Measurements from ENCODE around the gene TINAGL1. TPM values are rescaled to one million over a fixed set of nuclear protein-coding genes. Genes with fewer than 3 reads are reported as not detected.

The TINAGL1 gene
- total RNA-seq, 2 donors from 2014 or later = 116 to 130 TPM

DNA sequence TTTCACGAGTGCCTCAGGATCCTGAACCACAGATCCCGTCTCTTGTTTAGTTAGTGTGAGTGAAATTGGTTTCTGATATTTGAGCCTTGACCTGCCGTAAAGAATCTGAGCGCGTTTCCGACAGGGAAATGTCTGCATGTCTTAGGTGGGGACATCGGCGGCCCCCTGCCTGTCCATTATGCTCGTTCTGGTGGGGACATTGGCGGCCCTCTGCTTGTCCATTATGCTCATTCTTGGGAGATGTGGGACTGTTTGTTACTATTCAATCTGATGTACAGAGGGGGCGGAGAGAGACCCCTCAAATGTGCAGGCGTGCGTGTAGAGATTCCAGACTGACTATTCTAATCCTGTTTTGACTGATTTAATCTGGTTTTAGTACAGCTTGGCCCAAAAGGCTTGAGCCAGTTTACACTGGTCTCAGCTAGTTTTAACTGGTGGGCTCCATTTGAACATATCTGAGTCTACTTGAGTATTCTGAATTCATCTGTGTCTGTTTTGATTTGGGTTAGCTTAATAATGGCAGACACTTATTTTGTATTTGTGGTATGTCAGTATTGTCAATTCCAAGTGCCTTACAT is 6.6 kb upstream of the TINAGL1 start:
- peak; percentile 10 for DNase-seq
- H3K9me3 ChIP-seq = no peaks in the 10 kb centered on the region
- intact Hi-C loops (cut with DNase I) = no loop called here
- no peaks in the 10 kb centered on the region for H3K36me3 ChIP-seq
- no peak overlapping the region for H3K27ac ChIP-seq
- H3K27me3 ChIP-seq = no peaks in the 10 kb centered on the region
- H3K4me1 ChIP-seq = peaks cover 6% of the 10 kb centered on the region
- H3K9ac ChIP-seq (ENCODE audit: low read depth in 2 of 2, low read length in 2 of 2) = no peak overlapping the region
- no peak overlapping the region for H3K4me3 ChIP-seq
- TF ChIP-seq, protein P1, sequence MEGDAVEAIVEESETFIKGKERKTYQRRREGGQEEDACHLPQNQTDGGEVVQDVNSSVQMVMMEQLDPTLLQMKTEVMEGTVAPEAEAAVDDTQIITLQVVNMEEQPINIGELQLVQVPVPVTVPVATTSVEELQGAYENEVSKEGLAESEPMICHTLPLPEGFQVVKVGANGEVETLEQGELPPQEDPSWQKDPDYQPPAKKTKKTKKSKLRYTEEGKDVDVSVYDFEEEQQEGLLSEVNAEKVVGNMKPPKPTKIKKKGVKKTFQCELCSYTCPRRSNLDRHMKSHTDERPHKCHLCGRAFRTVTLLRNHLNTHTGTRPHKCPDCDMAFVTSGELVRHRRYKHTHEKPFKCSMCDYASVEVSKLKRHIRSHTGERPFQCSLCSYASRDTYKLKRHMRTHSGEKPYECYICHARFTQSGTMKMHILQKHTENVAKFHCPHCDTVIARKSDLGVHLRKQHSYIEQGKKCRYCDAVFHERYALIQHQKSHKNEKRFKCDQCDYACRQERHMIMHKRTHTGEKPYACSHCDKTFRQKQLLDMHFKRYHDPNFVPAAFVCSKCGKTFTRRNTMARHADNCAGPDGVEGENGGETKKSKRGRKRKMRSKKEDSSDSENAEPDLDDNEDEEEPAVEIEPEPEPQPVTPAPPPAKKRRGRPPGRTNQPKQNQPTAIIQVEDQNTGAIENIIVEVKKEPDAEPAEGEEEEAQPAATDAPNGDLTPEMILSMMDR (IDR thresholded peaks at IDR 0.05) = no peak

DNA sequence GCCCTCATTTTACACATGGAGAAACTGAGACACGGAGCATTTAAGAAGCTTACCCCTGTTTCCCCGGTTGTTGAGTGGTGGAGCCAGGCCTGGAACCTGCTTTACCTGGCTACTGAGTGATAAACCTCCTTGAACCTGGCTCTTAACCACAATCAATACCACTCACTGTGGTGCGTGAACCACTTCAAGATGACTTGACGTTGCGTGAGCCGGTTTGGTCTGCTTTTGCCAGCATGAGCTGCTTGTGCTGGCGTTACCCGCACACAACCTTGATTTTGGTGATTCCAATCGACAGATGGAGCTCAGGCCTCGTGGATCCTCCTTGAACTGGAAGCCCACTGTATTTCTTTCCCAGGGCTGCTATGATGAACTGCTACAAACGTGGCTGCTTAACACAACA is 6.1 kb upstream of the TINAGL1 start:
- Histone ChIP-seq H3K36me3 (no peaks in the 10 kb centered on the region), H3K9me3 (no peaks in the 10 kb centered on the region), H3K9ac (ENCODE audit: low read depth in 2 of 2, low read length in 2 of 2) (no peak overlapping the region), H3K4me3 (no peak overlapping the region), H3K4me1 (peaks cover 6% of the 10 kb centered on the region), H3K27ac (no peak overlapping the region), H3K27me3 (no peaks in the 10 kb centered on the region)
- TF ChIP-seq, protein P1 (IDR thresholded peaks at IDR 0.05) = no peak
- intact Hi-C loops (cut with DNase I) = no loop called here
- DNase-seq = peak; percentile 16

- Histone ChIP-seq H3K27me3 (no peaks in the 10 kb centered on the region), H3K36me3 (no peaks in the 10 kb centered on the region), H3K27ac (no peak overlapping the region), H3K4me1 (peaks cover 6% of the 10 kb centered on the region), H3K4me3 (no peak overlapping the region), H3K9ac (ENCODE audit: low read depth in 2 of 2, low read length in 2 of 2) (no peak overlapping the region), H3K9me3 (no peaks in the 10 kb centered on the region)
- intact Hi-C loops (cut with DNase I) = no loop called here
- TF ChIP-seq, protein P1 (IDR thresholded peaks at IDR 0.05) = no peak
- no peak for DNase-seq
Observed at GRCh38 chr1:31570906-31571305, 5.4 kb upstream of the TINAGL1 start.

- DNase-seq = peak; percentile 16
- Histone ChIP-seq H3K9me3 (no peaks in the 10 kb centered on the region), H3K4me3 (no peak overlapping the region), H3K36me3 (no peaks in the 10 kb centered on the region), H3K27me3 (no peaks in the 10 kb centered on the region), H3K27ac (no peak overlapping the region), H3K9ac (ENCODE audit: low read depth in 2 of 2, low read length in 2 of 2) (no peak overlapping the region), H3K4me1 (peaks cover 6% of the 10 kb centered on the region)
- TF ChIP-seq, protein P1 (IDR thresholded peaks at IDR 0.05) = no peak
- intact Hi-C loops (cut with DNase I) = no loop called here
Observed at GRCh38 chr1:31571340-31572295, 4.7 kb upstream of the TINAGL1 start.

DNA sequence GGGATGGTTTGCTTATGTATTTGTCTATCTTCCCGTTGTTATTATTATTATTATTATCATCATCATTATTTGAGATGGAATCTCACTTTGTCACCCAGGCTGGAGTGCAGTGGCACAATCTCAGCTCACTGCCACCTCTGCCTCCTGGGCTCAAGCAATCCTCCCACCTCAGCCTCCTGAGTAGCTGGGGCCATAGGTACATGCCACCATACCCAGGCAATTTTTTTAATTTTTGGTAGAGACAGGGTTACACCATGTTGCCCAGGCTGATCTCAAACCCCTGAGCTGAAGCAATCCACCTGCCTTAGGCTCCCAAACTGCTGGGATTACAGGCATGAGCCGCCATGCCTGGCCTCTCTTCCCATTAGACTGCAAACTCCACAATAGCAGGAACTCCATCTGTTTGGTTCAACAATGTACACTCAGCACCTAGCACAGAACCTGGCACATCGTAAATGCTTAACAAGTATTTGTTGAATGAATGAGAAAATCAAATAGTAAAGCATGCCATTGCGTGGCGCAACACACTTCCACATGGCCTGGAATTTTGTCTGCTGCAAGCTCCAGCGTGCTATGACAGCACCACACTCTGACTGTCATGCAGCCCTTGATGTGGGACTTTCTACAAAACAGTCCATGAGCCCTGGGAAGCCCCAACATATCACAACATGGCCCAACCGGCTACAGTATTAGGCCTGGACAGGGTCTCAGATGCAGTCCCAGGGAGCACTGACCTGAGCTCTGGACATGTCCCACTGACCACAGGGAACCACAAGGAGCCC is 3.8 kb upstream of the TINAGL1 start:
- H3K36me3 ChIP-seq = no peaks in the 10 kb centered on the region
- intact Hi-C loops (cut with DNase I) = no loop called here
- H3K9me3 ChIP-seq = no peaks in the 10 kb centered on the region
- H3K9ac ChIP-seq (ENCODE audit: low read depth in 2 of 2, low read length in 2 of 2) = no peak overlapping the region
- no peak overlapping the region for H3K4me3 ChIP-seq
- DNase-seq = peak; percentile 18
- TF ChIP-seq, protein P1 (IDR thresholded peaks at IDR 0.05) = no peak
- no peaks in the 10 kb centered on the region for H3K27me3 ChIP-seq
- no peak overlapping the region for H3K27ac ChIP-seq
- H3K4me1 ChIP-seq = peaks cover 6% of the 10 kb centered on the region

Data from colonic mucosa (tissue), 4 donors.